Cerebellar cortex (tissue), 1 donor: ENCODE results near the gene RBFA.

Source experiments
- DNase-seq: peaks from one replicate; pipeline ENCODE4 v3.0.0-alpha.2; 2015; ENCODE audit warnings: low spot score

RBFA gene

GRCh38 chr18:80074697-80075096 is 40.5 kb downstream of the RBFA start:
- DNase-seq = no peak

- no peak for DNase-seq
Observed at GRCh38 chr18:80075940-80076339, 41.7 kb downstream of the RBFA start.

GRCh38 chr18:80076379-80076778 is 42.1 kb downstream of the RBFA start:
- DNase-seq = no peak

- no peak for DNase-seq
Observed at GRCh38 chr18:80077873-80078272, 43.6 kb downstream of the RBFA start.
